ENCODE measurements around the gene FAM184A. TPM values are rescaled to one million over a fixed set of nuclear protein-coding genes. Genes with fewer than 3 reads are reported as not detected.
A peak's percentile ranks its signal among the peaks of the same experiment; 100 is the strongest.

FAM184A gene
- total and polyA plus RNA-seq, 9 of the 15 experiments (the other 6 are each of a cell fraction or from before 2014, with no cell fraction given): 6.4 to 18.7 (median 13.1) TPM

DNA sequence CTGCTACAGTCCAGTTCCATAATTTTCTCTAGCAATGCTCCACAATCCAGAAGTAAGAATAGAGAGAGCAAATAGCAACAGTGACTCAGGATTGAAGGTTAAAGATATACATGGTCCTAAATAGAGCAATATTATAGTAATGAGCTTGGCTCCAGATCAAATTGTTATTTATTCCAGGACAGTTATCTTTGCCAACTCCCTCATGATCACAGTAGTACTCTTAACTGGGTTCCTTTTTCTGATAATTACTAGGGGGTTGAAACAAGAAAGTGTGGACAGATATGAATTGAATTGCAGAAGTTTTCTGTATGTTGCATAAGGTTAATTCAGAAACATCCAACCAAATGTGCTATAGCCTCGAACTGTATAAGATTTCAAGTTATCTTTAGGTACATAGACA lies 11.9 kb downstream of the FAM184A start (continued):
- TF ChIP-seq NEUROD1 (IDR thresholded peaks at IDR 0.05; ENCODE audit: borderline replicate concordance, low read depth, low read length, partially characterized antibody) (no peak), ZNF175 (CRISPR knock-in tag; IDR thresholded peaks at IDR 0.05; ENCODE audit: low read depth) (0 out of 2 replicates have a peak, but pooled peaks have one; percentile 8), SIX5 (IDR thresholded peaks at IDR 0.05; ENCODE audit: borderline replicate concordance in 1 of 2, insufficient read depth in 1 of 2, low read depth in 1 of 2, low read length in 2 of 2) (no peak), EP300 (IDR thresholded peaks at IDR 0.05; ENCODE audit: low read length) (peak; percentile 24), MEIS2 (IDR thresholded peaks at IDR 0.05; ENCODE audit: partially characterized antibody) (peak; percentile 75), ETV5 (CRISPR knock-in tag; IDR thresholded peaks at IDR 0.05; ENCODE audit: low read depth) (no peak), STAT5B (CRISPR knock-in tag; IDR thresholded peaks at IDR 0.05) (no peak), NBN (IDR thresholded peaks at IDR 0.05; ENCODE audit: low read depth) (no peak), ELF1 (tag; IDR thresholded peaks at IDR 0.05) (no peak), U2AF1 (optimal IDR thresholded peaks at IDR 0.05; ENCODE audit: low read depth, low read length) (no peak), POLR2AphosphoS2 (IDR thresholded peaks at IDR 0.05; ENCODE audit: low read length) (no peak), ZFP30 (CRISPR knock-in tag; IDR thresholded peaks at IDR 0.05; ENCODE audit: borderline replicate concordance) (no peak), ZNF280B (CRISPR knock-in tag; IDR thresholded peaks at IDR 0.05) (no peak), CREM (IDR thresholded peaks at IDR 0.05; ENCODE audit: low read depth) (no peak), PTRF (tag; IDR thresholded peaks at IDR 0.05) (no peak), DPF2 (IDR thresholded peaks at IDR 0.05) (no peak), SAFB2 (IDR thresholded peaks at IDR 0.05; ENCODE audit: borderline replicate concordance, low read depth, low read length, severe bottlenecking) (no peak), PATZ1 (CRISPR knock-in tag; IDR thresholded peaks at IDR 0.05; ENCODE audit: borderline replicate concordance) (no peak)
- TF ChIP-seq, protein P1, sequence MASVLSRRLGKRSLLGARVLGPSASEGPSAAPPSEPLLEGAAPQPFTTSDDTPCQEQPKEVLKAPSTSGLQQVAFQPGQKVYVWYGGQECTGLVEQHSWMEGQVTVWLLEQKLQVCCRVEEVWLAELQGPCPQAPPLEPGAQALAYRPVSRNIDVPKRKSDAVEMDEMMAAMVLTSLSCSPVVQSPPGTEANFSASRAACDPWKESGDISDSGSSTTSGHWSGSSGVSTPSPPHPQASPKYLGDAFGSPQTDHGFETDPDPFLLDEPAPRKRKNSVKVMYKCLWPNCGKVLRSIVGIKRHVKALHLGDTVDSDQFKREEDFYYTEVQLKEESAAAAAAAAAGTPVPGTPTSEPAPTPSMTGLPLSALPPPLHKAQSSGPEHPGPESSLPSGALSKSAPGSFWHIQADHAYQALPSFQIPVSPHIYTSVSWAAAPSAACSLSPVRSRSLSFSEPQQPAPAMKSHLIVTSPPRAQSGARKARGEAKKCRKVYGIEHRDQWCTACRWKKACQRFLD (CRISPR knock-in tag; IDR thresholded peaks at IDR 0.05): no peak
- TF ChIP-seq, protein P2, sequence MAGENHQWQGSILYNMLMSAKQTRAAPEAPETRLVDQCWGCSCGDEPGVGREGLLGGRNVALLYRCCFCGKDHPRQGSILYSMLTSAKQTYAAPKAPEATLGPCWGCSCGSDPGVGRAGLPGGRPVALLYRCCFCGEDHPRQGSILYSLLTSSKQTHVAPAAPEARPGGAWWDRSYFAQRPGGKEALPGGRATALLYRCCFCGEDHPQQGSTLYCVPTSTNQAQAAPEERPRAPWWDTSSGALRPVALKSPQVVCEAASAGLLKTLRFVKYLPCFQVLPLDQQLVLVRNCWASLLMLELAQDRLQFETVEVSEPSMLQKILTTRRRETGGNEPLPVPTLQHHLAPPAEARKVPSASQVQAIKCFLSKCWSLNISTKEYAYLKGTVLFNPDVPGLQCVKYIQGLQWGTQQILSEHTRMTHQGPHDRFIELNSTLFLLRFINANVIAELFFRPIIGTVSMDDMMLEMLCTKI (IDR thresholded peaks at IDR 0.05; ENCODE audit: partially characterized antibody): no peak
- TF ChIP-seq, protein P3, sequence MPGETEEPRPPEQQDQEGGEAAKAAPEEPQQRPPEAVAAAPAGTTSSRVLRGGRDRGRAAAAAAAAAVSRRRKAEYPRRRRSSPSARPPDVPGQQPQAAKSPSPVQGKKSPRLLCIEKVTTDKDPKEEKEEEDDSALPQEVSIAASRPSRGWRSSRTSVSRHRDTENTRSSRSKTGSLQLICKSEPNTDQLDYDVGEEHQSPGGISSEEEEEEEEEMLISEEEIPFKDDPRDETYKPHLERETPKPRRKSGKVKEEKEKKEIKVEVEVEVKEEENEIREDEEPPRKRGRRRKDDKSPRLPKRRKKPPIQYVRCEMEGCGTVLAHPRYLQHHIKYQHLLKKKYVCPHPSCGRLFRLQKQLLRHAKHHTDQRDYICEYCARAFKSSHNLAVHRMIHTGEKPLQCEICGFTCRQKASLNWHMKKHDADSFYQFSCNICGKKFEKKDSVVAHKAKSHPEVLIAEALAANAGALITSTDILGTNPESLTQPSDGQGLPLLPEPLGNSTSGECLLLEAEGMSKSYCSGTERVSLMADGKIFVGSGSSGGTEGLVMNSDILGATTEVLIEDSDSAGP (CRISPR knock-in tag; IDR thresholded peaks at IDR 0.05): no peak

All from K562 (cell line).